SK-N-MC (cell line): ENCODE data around the gene UBB.

Experiments used
- DNase-seq: peaks from one replicate; pipeline ENCODE4 v3.0.0-alpha.2; 2011; ENCODE audit warnings: low read depth, low spot score
- H3K27ac ChIP-seq: fragments of 200-600 bp; sonication (generic); 2 replicates; pipeline ENCODE4 v1.5.1; 2016; ENCODE audit warnings: mixed run types
- H3K36me3 ChIP-seq: fragments of 200-600 bp; sonication (generic); 2 replicates; pipeline ENCODE4 v1.6.1; 2017; ENCODE audit warnings: antibody characterized with exemption, low read length, mixed read lengths; ENCODE audit not compliant: insufficient read depth
- H3K4me3 ChIP-seq: fragments of 200-600 bp; sonication (generic); 2 replicates; pipeline ENCODE4 v1.5.1; 2016
- H3K9ac ChIP-seq: fragments of 200-600 bp; sonication (generic); 2 replicates; pipeline ENCODE4 v1.8.0; 2017; ENCODE audit warnings: mixed run types, mixed read lengths; ENCODE audit not compliant: insufficient read length
- H3K9me3 ChIP-seq: fragments of 200-600 bp; sonication (generic); 2 replicates; pipeline ENCODE4 v1.6.1; 2017; ENCODE audit warnings: low read depth, mild to moderate bottlenecking, antibody characterized with exemption, low read length, moderate library complexity, mixed read lengths
- EZH2 ChIP-seq: fragments of 200-600 bp; sonication (generic); IDR thresholded peaks from one replicate; pipeline ENCODE4 v1.6.1; 2017; ENCODE audit warnings: antibody characterized with exemption
- FOXP2 ChIP-seq: optimal IDR thresholded peaks from 2 replicates; pipeline ENCODE3; 2011; ENCODE audit warnings: mild to moderate bottlenecking, moderate library complexity; ENCODE audit not compliant: insufficient read depth; ENCODE audit errors: extremely low read length, control extremely low read depth
- POLR2AphosphoS5 ChIP-seq: IDR thresholded peaks from 2 replicates; pipeline ENCODE4 v1.6.1; 2012; ENCODE audit warnings: mild to moderate bottlenecking, low read depth, low read length, borderline replicate concordance

UBB gene

GRCh38 chr17:16380640-16381495 is at the start of gene UBB:
UBB (plus strand) TSS chr17:16381091; CDS start chr17:16381908, 817 bp downstream.
- peak within 1 kb of the TSS; percentile 97 for H3K27ac ChIP-seq
- DNase-seq = peak; percentile 79
- TF ChIP-seq POLR2AphosphoS5 (peak; percentile 98), FOXP2 (no peak), EZH2 (no peak)

GRCh38 chr17:16338391-16338790 is 42.5 kb upstream of the UBB start:
- TF ChIP-seq POLR2AphosphoS5 = no peak
- no peak for TF ChIP-seq FOXP2
- no peak for TF ChIP-seq EZH2
- DNase-seq = no peak
- Histone ChIP-seq H3K27ac (no peak overlapping the region), H3K9ac (no peak overlapping the region), H3K9me3 (no peaks in the 10 kb centered on the region), H3K36me3 (peaks cover 7% of the 10 kb centered on the region; the same call in 1 of the 2 replicates), H3K4me3 (no peak overlapping the region)

More at GRCh38 chr17:16380640-16381495, at the start of gene UBB:
- peak within 1 kb of the TSS; percentile 98 for H3K9ac ChIP-seq
- H3K9me3 ChIP-seq = no peaks in the 10 kb centered on the region
- peak within 1 kb of the TSS; percentile 98 for H3K4me3 ChIP-seq
- H3K36me3 ChIP-seq = peaks cover 25% of the 10 kb centered on the region

GRCh38 chr17:16339402-16339801 is 41.5 kb upstream of the UBB start:
- TF ChIP-seq FOXP2 (no peak), EZH2 (no peak), POLR2AphosphoS5 (no peak)
- H3K9me3 ChIP-seq = no peaks in the 10 kb centered on the region
- no peak overlapping the region for H3K27ac ChIP-seq
- H3K4me3 ChIP-seq = no peak overlapping the region
- peaks cover 11% of the 10 kb centered on the region; the same call in 1 of the 2 replicates for H3K36me3 ChIP-seq
- H3K9ac ChIP-seq = no peak overlapping the region
- DNase-seq = no peak

GRCh38 chr17:16339959-16340358 is 40.9 kb upstream of the UBB start:
- no peak for DNase-seq
- Histone ChIP-seq H3K36me3 (peaks cover 12% of the 10 kb centered on the region; the same call in 1 of the 2 replicates), H3K4me3 (no peak overlapping the region), H3K9me3 (no peaks in the 10 kb centered on the region), H3K9ac (no peak overlapping the region), H3K27ac (no peak overlapping the region)
- TF ChIP-seq EZH2 (no peak), FOXP2 (no peak)

- no peak overlapping the region for H3K4me3 ChIP-seq
- no peak for TF ChIP-seq EZH2
- TF ChIP-seq POLR2AphosphoS5 = no peak
- TF ChIP-seq FOXP2 = no peak
- no peak overlapping the region for H3K27ac ChIP-seq
- H3K9ac ChIP-seq = no peak overlapping the region
- peaks cover 24% of the 10 kb centered on the region for H3K36me3 ChIP-seq
- no peak for DNase-seq
- H3K9me3 ChIP-seq = no peaks in the 10 kb centered on the region
Observed at GRCh38 chr17:16342979-16343378, 37.9 kb upstream of the UBB start.

- H3K9me3 ChIP-seq = no peaks in the 10 kb centered on the region
- no peak overlapping the region for H3K9ac ChIP-seq
- no peak for DNase-seq
- no peak for TF ChIP-seq EZH2
- TF ChIP-seq POLR2AphosphoS5 = no peak
- no peak for TF ChIP-seq FOXP2
- H3K36me3 ChIP-seq = peaks cover 28% of the 10 kb centered on the region
- no peak overlapping the region for H3K27ac ChIP-seq
- H3K4me3 ChIP-seq = no peak overlapping the region
Observed at GRCh38 chr17:16343569-16343968, 37.3 kb upstream of the UBB start.

GRCh38 chr17:16345565-16345964 is 35.3 kb upstream of the UBB start:
- Histone ChIP-seq H3K4me3 (no peak overlapping the region), H3K27ac (no peak overlapping the region), H3K9me3 (no peaks in the 10 kb centered on the region), H3K36me3 (peaks cover 42% of the 10 kb centered on the region), H3K9ac (no peak overlapping the region)
- TF ChIP-seq FOXP2 (no peak), POLR2AphosphoS5 (no peak), EZH2 (no peak)
- no peak for DNase-seq

- H3K9ac ChIP-seq = no peak overlapping the region
- H3K27ac ChIP-seq = no peak overlapping the region
- peaks cover 42% of the 10 kb centered on the region for H3K36me3 ChIP-seq
- TF ChIP-seq FOXP2 = no peak
- no peak for TF ChIP-seq POLR2AphosphoS5
- TF ChIP-seq EZH2 = no peak
- no peaks in the 10 kb centered on the region for H3K9me3 ChIP-seq
- H3K4me3 ChIP-seq = no peak overlapping the region
- DNase-seq = no peak
Observed at GRCh38 chr17:16346721-16347271, 34.1 kb upstream of the UBB start.
